ENCODE results near the gene CACUL1. TPM values are rescaled to one million over a fixed set of nuclear protein-coding genes. Genes with fewer than 3 reads are reported as not detected.
A peak's percentile ranks its signal among the peaks of the same experiment; 100 is the strongest.

CACUL1 gene
- total RNA-seq, 1 experiment from 2014 or later: 62.5 TPM

GRCh38 chr10:118767297-118768040 is 12.7 kb upstream of the CACUL1 start:
- ChIA-PET POLR2A (ENCODE audit: unreplicated experiment) (no interaction called here), CTCF (no interaction called here)
- no peaks in the 10 kb centered on the region for H3K36me3 ChIP-seq (ENCODE audit: low read depth)

GRCh38 chr10:118764195-118764594 is 9.4 kb upstream of the CACUL1 start:
- Histone ChIP-seq H4K20me1 (ENCODE audit: insufficient read depth) (no peaks in the 10 kb centered on the region), H3K79me2 (ENCODE audit: low read depth) (no peaks in the 10 kb centered on the region), H3K27ac (peak overlapping the region; percentile 80), H3K4me3 (no peak overlapping the region), H3K27me3 (ENCODE audit: insufficient read depth, low read depth) (no peaks in the 10 kb centered on the region), H3K9me2 (ENCODE audit: insufficient read depth) (no peaks in the 10 kb centered on the region), H3K4me1 (replicated peaks; ENCODE audit: insufficient read depth) (peaks cover 35% of the 10 kb centered on the region), H3F3A (ENCODE audit: insufficient read depth, low read depth) (peaks cover 11% of the 10 kb centered on the region; the same call in 1 of the 2 replicates), H2AFZ (no peak overlapping the region), H3K9me3 (ENCODE audit: insufficient read depth, low read depth) (no peaks in the 10 kb centered on the region), H3K4me2 (peak overlapping the region; percentile 38), H3K36me3 (ENCODE audit: low read depth) (no peaks in the 10 kb centered on the region)
- no TSS peak for BruUV-seq (replicated peaks)
- ChIA-PET CTCF (no interaction called here), POLR2A (ENCODE audit: unreplicated experiment) (no interaction called here)
- no peak for TF ChIP-seq CTCF (conservative IDR thresholded peaks at IDR 0.05)
- TF ChIP-seq EZH2 (IDR thresholded peaks at IDR 0.05; ENCODE audit: low read depth): no peak
- intact Hi-C loops (cut with micrococcal nuclease; ENCODE audit: unreplicated experiment): no loop called here
- no peak for DNase-seq

More at GRCh38 chr10:118767297-118768040, 12.7 kb upstream of the CACUL1 start:
- Histone ChIP-seq H3K4me2 (no peak overlapping the region), H3F3A (ENCODE audit: insufficient read depth, low read depth) (peaks cover 11% of the 10 kb centered on the region; the same call in 1 of the 2 replicates), H2AFZ (no peak overlapping the region), H3K79me2 (ENCODE audit: low read depth) (no peaks in the 10 kb centered on the region), H3K27ac (no peak overlapping the region), H3K4me3 (no peak overlapping the region), H3K9me3 (ENCODE audit: insufficient read depth, low read depth) (no peaks in the 10 kb centered on the region), H4K20me1 (ENCODE audit: insufficient read depth) (no peaks in the 10 kb centered on the region), H3K4me1 (replicated peaks; ENCODE audit: insufficient read depth) (peaks cover 38% of the 10 kb centered on the region), H3K9me2 (ENCODE audit: insufficient read depth) (no peaks in the 10 kb centered on the region), H3K27me3 (ENCODE audit: insufficient read depth, low read depth) (no peaks in the 10 kb centered on the region)
- BruUV-seq (replicated peaks): no TSS peak
- TF ChIP-seq CTCF (conservative IDR thresholded peaks at IDR 0.05): no peak
- TF ChIP-seq EZH2 (IDR thresholded peaks at IDR 0.05; ENCODE audit: low read depth): no peak
- DNase-seq: no peak
- intact Hi-C loops (cut with micrococcal nuclease; ENCODE audit: unreplicated experiment): no loop called here

- no peaks in the 10 kb centered on the region for H4K20me1 ChIP-seq (ENCODE audit: insufficient read depth)
- H3K27me3 ChIP-seq (ENCODE audit: insufficient read depth, low read depth): no peaks in the 10 kb centered on the region
- peak overlapping the region; percentile 80 for H3K27ac ChIP-seq
- no peak overlapping the region for H2AFZ ChIP-seq
- H3F3A ChIP-seq (ENCODE audit: insufficient read depth, low read depth): peaks cover 11% of the 10 kb centered on the region; the same call in 1 of the 2 replicates
- TF ChIP-seq EZH2 (IDR thresholded peaks at IDR 0.05; ENCODE audit: low read depth) (no peak), CTCF (conservative IDR thresholded peaks at IDR 0.05) (no peak)
- intact Hi-C loops (cut with micrococcal nuclease; ENCODE audit: unreplicated experiment): no loop called here
- ChIA-PET CTCF (no interaction called here), POLR2A (ENCODE audit: unreplicated experiment) (no interaction called here)
- H3K36me3 ChIP-seq (ENCODE audit: low read depth): no peaks in the 10 kb centered on the region
- no peak overlapping the region for H3K4me3 ChIP-seq
- H3K4me1 ChIP-seq (replicated peaks; ENCODE audit: insufficient read depth): peaks cover 27% of the 10 kb centered on the region
- H3K4me2 ChIP-seq: peak overlapping the region; percentile 38
- peak; percentile 21 to 91 for DNase-seq
- no peaks in the 10 kb centered on the region for H3K9me3 ChIP-seq (ENCODE audit: insufficient read depth, low read depth)
- BruUV-seq (replicated peaks): no TSS peak
- no peaks in the 10 kb centered on the region for H3K9me2 ChIP-seq (ENCODE audit: insufficient read depth)
- H3K79me2 ChIP-seq (ENCODE audit: low read depth): no peaks in the 10 kb centered on the region
These were observed 8.6 kb upstream of the CACUL1 start for GRCh38 chr10:118763202-118763988.

Measured in PC-9 (cell line).